ENCODE data around the gene SPRED3.

Gene SPRED3

GRCh38 chr19:38394488-38394887 is 6.0 kb downstream of the SPRED3 start:
- no peak for DNase-seq (ENCODE audit: insufficient read length, low spot score)
- FAIRE-seq = no peak
- no peak for TF ChIP-seq CTCF (IDR thresholded peaks at IDR 0.05; ENCODE audit: insufficient read depth, missing control alignments)

- FAIRE-seq = no peak
- TF ChIP-seq CTCF (IDR thresholded peaks at IDR 0.05; ENCODE audit: insufficient read depth, missing control alignments) = no peak
- DNase-seq (ENCODE audit: insufficient read length, low spot score) = no peak
These were observed 7.1 kb downstream of the SPRED3 start for GRCh38 chr19:38395381-38396114.

GRCh38 chr19:38399081-38399480 is 10.6 kb downstream of the SPRED3 start:
- FAIRE-seq (no peak), DNase-seq (ENCODE audit: insufficient read length, low spot score) (no peak)
- TF ChIP-seq CTCF (IDR thresholded peaks at IDR 0.05; ENCODE audit: insufficient read depth, missing control alignments) = no peak

DNA sequence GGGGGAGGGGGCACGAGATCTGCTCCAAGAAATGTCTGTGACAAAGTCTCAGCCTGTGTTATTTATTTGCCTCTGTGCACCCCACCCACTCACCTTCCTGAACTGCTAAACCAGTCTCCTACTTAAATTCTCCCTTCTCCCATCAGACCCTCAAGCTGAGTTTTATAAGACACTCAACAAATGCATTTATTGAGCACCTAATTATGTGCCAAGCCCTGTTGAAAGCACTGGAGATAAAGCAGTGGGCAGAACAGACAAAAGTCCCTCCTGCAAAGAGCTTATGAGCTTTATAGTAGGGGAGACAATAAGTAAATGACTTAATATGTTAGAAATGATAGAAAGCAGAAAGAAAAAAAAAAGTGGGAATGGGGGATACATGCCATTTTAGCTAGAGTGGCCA is 11.0 kb downstream of the SPRED3 start:
- FAIRE-seq (no peak), DNase-seq (ENCODE audit: insufficient read length, low spot score) (no peak)
- no peak for TF ChIP-seq CTCF (IDR thresholded peaks at IDR 0.05; ENCODE audit: insufficient read depth, missing control alignments)

GRCh38 chr19:38400361-38400760 is 11.9 kb downstream of the SPRED3 start:
- TF ChIP-seq CTCF (IDR thresholded peaks at IDR 0.05; ENCODE audit: insufficient read depth, missing control alignments) = no peak
- DNase-seq (ENCODE audit: insufficient read length, low spot score) (no peak), FAIRE-seq (no peak)

GRCh38 chr19:38401148-38401547 is 12.7 kb downstream of the SPRED3 start:
- DNase-seq (ENCODE audit: insufficient read length, low spot score) (no peak), FAIRE-seq (no peak)
- no peak for TF ChIP-seq CTCF (IDR thresholded peaks at IDR 0.05; ENCODE audit: insufficient read depth, missing control alignments)

DNA sequence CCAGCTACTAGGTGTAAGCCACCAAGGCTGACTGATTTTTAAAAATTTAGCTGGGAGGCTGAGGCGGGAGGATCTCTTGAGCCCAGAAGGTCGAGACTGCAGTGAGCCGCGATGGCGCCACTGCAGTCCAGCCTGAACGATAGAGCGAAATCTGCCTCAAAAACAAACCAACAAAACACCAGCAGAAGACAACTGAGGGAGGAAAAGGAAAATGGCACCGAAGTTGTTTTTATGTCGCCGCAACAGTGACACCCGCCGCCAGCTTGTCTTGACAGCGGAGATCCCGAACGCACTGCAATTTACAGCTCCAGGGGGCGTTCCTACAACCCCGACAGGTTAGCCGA is 14.1 kb downstream of the SPRED3 start:
- FAIRE-seq = no peak

More for the DNA sequence above, 14.1 kb downstream of the SPRED3 start:
- no peak for DNase-seq (ENCODE audit: insufficient read length, low spot score)
- no peak for TF ChIP-seq CTCF (IDR thresholded peaks at IDR 0.05; ENCODE audit: insufficient read depth, missing control alignments)
